HepG2 (cell line): ENCODE data around the gene MYO7A. TPM values are rescaled to one million over a fixed set of nuclear protein-coding genes. Genes with fewer than 3 reads are reported as not detected.

Source experiments
- CAMTA2 ChIP-seq: sonication (generic); formaldehyde crosslinking; IDR thresholded peaks from 2 replicates; pipeline ENCODE4 v1.4.0; 2020; ENCODE audit warnings: mild to moderate bottlenecking, missing genetic modification reagents, borderline replicate concordance
- CEBPG ChIP-seq: IDR thresholded peaks from 2 replicates; pipeline ENCODE4 v1.6.1; 2016
- FOXK1 ChIP-seq: sonication (generic); formaldehyde crosslinking; IDR thresholded peaks from 2 replicates; pipeline ENCODE4 v1.4.0; 2020; ENCODE audit warnings: low read depth, missing genetic modification reagents, borderline replicate concordance
- MEIS1 ChIP-seq: sonication (generic); formaldehyde crosslinking; IDR thresholded peaks from 2 replicates; pipeline ENCODE4 v1.9.0; 2021; ENCODE audit warnings: mild to moderate bottlenecking, missing genetic modification reagents, moderate library complexity, borderline replicate concordance
- MXI1 ChIP-seq: IDR thresholded peaks from 3 replicates; pipeline ENCODE4 v1.6.1; 2012; ENCODE audit warnings: low read depth, low read length, inconsistent platforms, borderline replicate concordance
- ONECUT2 ChIP-seq: sonication (generic); formaldehyde crosslinking; IDR thresholded peaks from 2 replicates; pipeline ENCODE4 v1.4.0; 2020; ENCODE audit warnings: missing genetic modification reagents
- POGZ ChIP-seq: sonication (generic); formaldehyde crosslinking; IDR thresholded peaks from 2 replicates; pipeline ENCODE4 v1.4.0; 2020; ENCODE audit warnings: mild to moderate bottlenecking, missing genetic modification reagents
- REPIN1 ChIP-seq: sonication (generic); formaldehyde crosslinking; IDR thresholded peaks from 2 replicates; pipeline ENCODE4 v1.8.0; 2022; ENCODE audit warnings: missing genetic modification reagents, low read depth, mild to moderate bottlenecking, borderline replicate concordance
- TAF1 ChIP-seq: sonication (generic); formaldehyde crosslinking; IDR thresholded peaks from 2 replicates; pipeline ENCODE4 v1.4.0; 2020; ENCODE audit warnings: missing genetic modification reagents
- TSC22D2 ChIP-seq: sonication (generic); formaldehyde crosslinking; IDR thresholded peaks from 2 replicates; pipeline ENCODE4 v1.5.1; 2020; ENCODE audit warnings: missing genetic modification reagents, mild to moderate bottlenecking, borderline replicate concordance
- U2AF1 ChIP-seq: fragments of 200-400 bp; formaldehyde crosslinking; optimal IDR thresholded peaks from 2 replicates; pipeline ENCODE3; 2017; ENCODE audit warnings: mild to moderate bottlenecking, low read depth, low read length
- ZBTB14 ChIP-seq: sonication (generic); formaldehyde crosslinking; IDR thresholded peaks from 2 replicates; pipeline ENCODE4 v1.4.0; 2020; ENCODE audit warnings: missing genetic modification reagents
- ZFP36 ChIP-seq: fragments of 150-350 bp; IDR thresholded peaks from 2 replicates; pipeline ENCODE4 v1.6.1; 2018; ENCODE audit warnings: borderline replicate concordance, low read length, low read depth; ENCODE audit not compliant: partially characterized antibody
- ZNF281 ChIP-seq: sonication (generic); formaldehyde crosslinking; IDR thresholded peaks from 2 replicates; pipeline ENCODE4 v1.4.0; 2020; ENCODE audit warnings: missing genetic modification reagents, borderline replicate concordance
- ZNF460 ChIP-seq: sonication (generic); formaldehyde crosslinking; IDR thresholded peaks from 2 replicates; pipeline ENCODE4 v1.5.1; 2020; ENCODE audit warnings: missing genetic modification reagents, mild to moderate bottlenecking, borderline replicate concordance
- ZNF484 ChIP-seq: sonication (generic); formaldehyde crosslinking; IDR thresholded peaks from 2 replicates; pipeline ENCODE4 v1.5.1; 2020; ENCODE audit warnings: mild to moderate bottlenecking, low read depth, missing genetic modification reagents, borderline replicate concordance
- ZNF556 ChIP-seq: sonication (generic); formaldehyde crosslinking; IDR thresholded peaks from 2 replicates; pipeline ENCODE4 v1.4.0; 2020; ENCODE audit warnings: mild to moderate bottlenecking, missing genetic modification reagents, borderline replicate concordance
- ZNF557 ChIP-seq: sonication (generic); formaldehyde crosslinking; IDR thresholded peaks from 2 replicates; pipeline ENCODE4 v1.4.0; 2020; ENCODE audit warnings: missing genetic modification reagents
- ZNF609 ChIP-seq: sonication (generic); formaldehyde crosslinking; IDR thresholded peaks from 2 replicates; pipeline ENCODE4 v1.4.0; 2020; ENCODE audit warnings: mild to moderate bottlenecking, missing genetic modification reagents, borderline replicate concordance
- ZNF713 ChIP-seq: sonication (generic); formaldehyde crosslinking; IDR thresholded peaks from 2 replicates; pipeline ENCODE4 v1.4.0; 2020; ENCODE audit warnings: mild to moderate bottlenecking, missing genetic modification reagents
- polyA plus RNA-seq, 8 experiments: library from polyadenylated mRNA; depleted of rRNA in 3 of 8; stranded (reverse) in 7 of 8; unstranded in 1 of 8; fragments of >200 nt; fragmentation: Illumina TruSeq in 4 of 8; extraction: Trizol in 4 of 8; gene quantifications; 2 replicates each; pipeline versions ENCODE4 v1.2.1 to v1.2.3, GENCODE V29; 2011 to 2016; ENCODE audit warnings: low read depth in 4 of 8, missing spikeins in 1 of 8, mixed read lengths in 1 of 8; ENCODE audit not compliant: insufficient read depth in 1 of 8
- total RNA-seq, 5 experiments: library from RNA; depleted of rRNA; stranded (reverse); fragments of >200 nt; fragmentation: Illumina TruSeq; extraction: Trizol; gene quantifications; 2 replicates each; pipeline ENCODE4 v1.2.3, GENCODE V29; 2016; ENCODE audit warnings: low read depth in 1 of 5

The MYO7A gene
- total and polyA plus RNA-seq, 2 of the 13 experiments (the other 11 are each of a cell fraction or from before 2014, with no cell fraction given), result 7.5 to 10.0 TPM

- TF ChIP-seq ZNF609 (CRISPR knock-in tag) (peak; percentile 60; the same call in 1 of the 2 replicates), REPIN1 (CRISPR knock-in tag) (peak; percentile 69; the same call in 1 of the 2 replicates), CEBPG (CRISPR knock-in tag) (no peak; the same call in 1 of the 2 replicates), MEIS1 (CRISPR knock-in tag) (no peak), ZNF281 (CRISPR knock-in tag) (peak; percentile 32; the same call in 1 of the 2 replicates), ZBTB14 (CRISPR knock-in tag) (no peak), ZNF460 (no peak), FOXK1 (CRISPR knock-in tag) (0 out of 2 replicates have a peak, but pooled peaks have one; percentile 16), MXI1 (peak; percentile 25; the same call in 1 of the 3 replicates), TSC22D2 (CRISPR knock-in tag) (no peak), TAF1 (CRISPR knock-in tag) (peak; percentile 15; the same call in 1 of the 2 replicates), ONECUT2 (CRISPR knock-in tag) (no peak), ZNF484 (CRISPR knock-in tag) (no peak), U2AF1 (peak; percentile 73), ZNF713 (CRISPR knock-in tag) (no peak), POGZ (CRISPR knock-in tag) (peak; percentile 42; the same call in 1 of the 2 replicates), ZNF556 (CRISPR knock-in tag) (0 out of 2 replicates have a peak, but pooled peaks have one; percentile 60), ZNF557 (CRISPR knock-in tag) (no peak), ZFP36 (no peak), CAMTA2 (0 out of 2 replicates have a peak, but pooled peaks have one; percentile 34)
Measured at GRCh38 chr11:77130763-77131513, 2.9 kb downstream of the MYO7A start (continued).
